Suppressor macrophage treated with lipopolysaccharide for 1 hour (primary cell): ENCODE measurements around the gene SYT3.
A peak's percentile ranks its signal among the peaks of the same experiment; 100 is the strongest.

Experiments
- DNase-seq, 3 donors: peaks; one replicate each; pipeline ENCODE4 v3.0.0-alpha.2; 2020 to 2022

Gene SYT3

GRCh38 chr19:50639121-50640112 lies at the start of gene SYT3:
Gene SYT3 (minus strand): TSS chr19:50639881. CDS start chr19:50637411, 2,470 bp downstream.
- DNase-seq = peak; percentile 8 to 35 (median 30)

- DNase-seq = no peak
Measured at GRCh38 chr19:50688766-50689165, 49.1 kb upstream of the SYT3 start.

GRCh38 chr19:50686310-50687032 lies 46.8 kb upstream of the SYT3 start:
- DNase-seq = no peak

DNA sequence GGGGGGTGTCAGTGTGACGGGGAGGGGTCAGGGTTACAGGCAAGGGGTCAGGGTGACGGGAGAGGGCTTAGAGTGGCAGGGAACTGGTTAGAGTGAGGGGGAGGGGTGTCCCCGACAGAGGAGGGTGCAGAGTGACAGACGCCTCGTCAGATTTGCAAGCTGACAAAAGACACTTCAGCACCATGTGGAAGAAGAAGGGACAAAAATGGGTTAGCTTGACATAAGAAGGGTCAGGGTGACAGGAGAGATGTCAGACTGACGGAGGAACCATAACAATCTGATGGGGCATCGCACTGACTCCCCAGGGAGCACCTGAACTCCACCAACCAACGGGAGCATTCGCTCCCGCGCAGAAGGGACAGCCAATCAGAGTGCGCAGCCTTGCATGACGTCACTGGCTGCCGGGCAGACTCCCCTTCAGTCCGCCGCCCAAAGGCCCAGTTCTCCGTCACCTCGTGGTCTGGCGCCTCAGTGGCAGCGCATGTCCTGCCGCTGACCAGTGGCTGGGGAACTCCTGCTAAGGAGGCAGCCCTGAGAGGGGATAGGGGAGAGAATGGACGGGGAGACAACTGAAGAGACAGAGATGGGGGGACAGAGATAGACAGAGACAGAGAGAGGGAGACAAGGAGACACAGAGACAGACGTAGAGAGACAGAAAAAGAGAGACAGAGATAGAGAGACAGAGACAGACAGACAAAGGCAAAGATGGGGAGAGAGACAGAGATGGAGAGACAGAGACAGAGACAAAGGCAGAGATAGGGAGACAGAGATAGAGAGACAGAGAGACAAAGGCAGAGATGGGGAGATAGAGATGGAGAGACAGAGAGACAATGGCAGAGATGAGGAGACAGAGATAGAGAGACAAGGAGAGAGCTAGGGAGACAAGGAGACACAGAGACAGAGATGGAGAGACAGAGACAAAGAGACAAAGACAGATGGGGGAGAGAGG lies 39.8 kb upstream of the SYT3 start:
- peak; percentile 81 to 87 (median 83) for DNase-seq

DNA sequence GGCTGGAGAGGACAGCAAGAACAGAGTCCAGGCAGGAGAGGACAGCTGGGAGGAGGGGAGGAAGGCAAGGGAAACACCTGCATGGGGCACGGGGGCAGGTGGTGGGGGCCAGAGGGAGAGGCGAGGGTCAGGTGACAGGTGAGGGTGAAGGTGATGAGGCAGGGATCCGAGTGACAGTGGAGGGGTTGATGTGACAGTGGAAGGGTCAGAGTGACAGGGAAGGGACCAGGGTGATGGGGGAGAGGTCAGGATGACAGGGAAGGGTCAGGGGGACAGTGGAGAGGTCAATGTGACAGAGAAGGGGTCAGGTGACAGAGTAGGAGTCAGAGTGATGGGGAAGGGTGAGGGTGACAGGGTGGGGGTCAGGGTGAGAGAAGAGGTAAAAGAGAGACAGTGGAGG lies 38.6 kb upstream of the SYT3 start:
- DNase-seq = no peak

DNA sequence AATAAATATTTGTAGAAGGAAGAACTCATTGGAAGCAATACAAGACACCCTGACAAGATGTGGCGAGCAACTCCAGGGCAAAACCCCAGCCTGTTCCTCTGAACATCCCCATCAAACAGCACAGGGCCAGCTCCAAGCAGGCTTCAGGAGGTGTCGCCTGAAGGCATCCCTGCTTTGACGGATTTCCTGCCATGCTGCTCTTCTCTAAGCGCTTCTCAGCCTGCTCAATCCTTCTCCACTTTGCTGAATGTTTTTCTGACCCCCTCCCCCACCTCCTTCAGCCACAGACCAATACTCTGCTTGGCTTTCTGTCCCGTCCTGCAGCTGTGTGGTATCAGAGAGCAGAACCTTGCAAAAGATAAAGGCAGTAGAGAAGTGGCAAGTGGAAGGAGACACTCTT lies 38.0 kb upstream of the SYT3 start:
- no peak for DNase-seq

DNA sequence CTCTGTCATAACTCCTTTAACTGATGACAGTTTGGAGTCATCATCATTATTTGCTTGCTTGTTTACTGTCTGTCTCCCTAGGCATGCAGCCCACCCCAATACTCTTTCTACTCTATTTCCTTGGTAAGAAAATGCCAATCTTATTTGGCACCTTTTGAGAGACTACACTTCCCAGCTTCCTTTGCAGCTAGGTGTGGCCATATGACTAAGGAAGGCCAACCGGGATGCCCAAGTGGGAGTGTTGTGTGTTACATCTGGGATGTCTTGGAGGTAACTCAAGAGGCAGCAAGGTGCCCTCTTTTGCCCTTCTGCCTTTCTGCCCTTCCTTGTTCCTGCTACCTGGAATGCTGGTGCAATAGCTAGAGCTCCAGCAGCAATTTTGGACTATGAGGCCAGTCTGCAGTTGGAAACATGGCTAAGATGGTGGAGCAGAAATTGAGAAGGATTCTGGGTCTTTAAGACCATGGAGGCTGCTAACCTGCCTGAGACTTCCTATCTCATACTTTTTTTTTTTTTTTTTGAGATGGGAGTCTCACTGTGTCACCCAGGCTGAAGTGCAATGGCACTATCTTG lies 37.0 kb upstream of the SYT3 start:
- no peak for DNase-seq

- DNase-seq = no peak
Measured at GRCh38 chr19:50673118-50673517, 33.4 kb upstream of the SYT3 start.

GRCh38 chr19:50670102-50670380 lies 30.4 kb upstream of the SYT3 start:
- DNase-seq = no peak

- peak; percentile 50 to 74 (median 69) for DNase-seq
Measured at GRCh38 chr19:50669302-50670101, 29.8 kb upstream of the SYT3 start.

DNA sequence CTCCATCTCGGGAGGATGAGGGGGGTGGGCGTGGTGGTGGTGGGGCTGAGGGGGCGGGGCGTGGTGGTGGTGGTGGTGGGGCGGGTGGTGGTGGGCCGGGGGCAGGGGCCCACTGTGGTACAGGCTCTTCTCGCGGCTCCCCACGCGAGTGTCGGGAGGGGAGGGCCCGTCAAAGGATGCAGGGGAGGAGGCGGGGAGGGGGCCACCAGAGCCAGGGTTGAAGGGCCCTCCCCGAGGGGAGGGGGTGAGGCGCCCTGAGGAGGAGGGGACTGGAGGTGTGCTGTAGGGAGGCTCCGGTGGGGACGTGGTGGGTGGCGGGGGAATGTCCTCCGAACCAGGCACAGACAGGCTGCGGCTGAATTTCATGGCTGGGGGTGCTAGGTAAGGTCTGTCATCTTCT lies 29.2 kb upstream of the SYT3 start:
- DNase-seq = no peak

DNA sequence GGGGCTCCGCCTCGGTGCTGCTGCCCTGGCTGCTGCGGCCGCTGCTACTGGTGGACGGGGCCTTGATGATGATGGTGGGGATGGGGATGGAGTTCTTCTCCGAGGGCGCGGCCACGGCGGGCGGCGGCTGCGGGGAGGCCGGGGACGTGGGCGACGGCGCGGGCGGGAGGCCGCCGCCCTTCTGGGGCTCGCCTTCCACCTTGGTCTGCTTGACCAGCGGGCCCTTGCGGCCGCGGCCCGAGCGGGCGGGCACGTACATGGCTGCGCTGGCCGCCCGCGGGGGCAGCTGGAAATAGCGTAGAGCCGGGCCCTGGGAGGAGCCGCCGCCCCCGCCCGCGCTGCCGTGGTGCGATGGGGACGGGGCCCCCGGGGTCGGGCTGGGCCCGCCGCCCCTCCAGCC lies 28.7 kb upstream of the SYT3 start:
- no peak for DNase-seq

DNA sequence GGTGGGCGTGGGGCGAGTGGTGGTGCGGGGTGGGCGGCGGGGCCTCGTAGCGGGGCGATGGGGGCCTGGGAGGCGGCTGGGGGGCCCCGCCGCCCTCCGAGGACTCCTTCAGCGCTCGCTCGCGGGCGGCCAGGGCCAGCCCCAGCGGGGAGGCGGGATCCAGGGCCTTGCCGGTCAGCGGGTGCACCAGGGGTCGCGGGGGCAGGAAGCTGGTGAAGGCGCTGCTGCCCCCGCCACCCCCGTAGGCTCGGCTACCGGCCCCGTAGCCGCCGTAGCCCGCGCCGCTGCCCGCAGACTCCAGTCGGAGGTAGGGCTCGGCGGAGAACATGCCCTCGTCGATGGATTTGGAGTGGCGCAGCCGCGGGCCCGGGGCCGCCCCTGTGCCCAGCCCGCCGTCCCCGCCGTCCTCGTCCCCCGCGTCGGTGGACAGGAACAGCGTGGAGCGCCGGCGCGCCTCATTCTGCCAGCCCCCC lies 28.1 kb upstream of the SYT3 start:
- DNase-seq = no peak

GRCh38 chr19:50667177-50667758 lies 27.6 kb upstream of the SYT3 start:
- no peak for DNase-seq

DNA sequence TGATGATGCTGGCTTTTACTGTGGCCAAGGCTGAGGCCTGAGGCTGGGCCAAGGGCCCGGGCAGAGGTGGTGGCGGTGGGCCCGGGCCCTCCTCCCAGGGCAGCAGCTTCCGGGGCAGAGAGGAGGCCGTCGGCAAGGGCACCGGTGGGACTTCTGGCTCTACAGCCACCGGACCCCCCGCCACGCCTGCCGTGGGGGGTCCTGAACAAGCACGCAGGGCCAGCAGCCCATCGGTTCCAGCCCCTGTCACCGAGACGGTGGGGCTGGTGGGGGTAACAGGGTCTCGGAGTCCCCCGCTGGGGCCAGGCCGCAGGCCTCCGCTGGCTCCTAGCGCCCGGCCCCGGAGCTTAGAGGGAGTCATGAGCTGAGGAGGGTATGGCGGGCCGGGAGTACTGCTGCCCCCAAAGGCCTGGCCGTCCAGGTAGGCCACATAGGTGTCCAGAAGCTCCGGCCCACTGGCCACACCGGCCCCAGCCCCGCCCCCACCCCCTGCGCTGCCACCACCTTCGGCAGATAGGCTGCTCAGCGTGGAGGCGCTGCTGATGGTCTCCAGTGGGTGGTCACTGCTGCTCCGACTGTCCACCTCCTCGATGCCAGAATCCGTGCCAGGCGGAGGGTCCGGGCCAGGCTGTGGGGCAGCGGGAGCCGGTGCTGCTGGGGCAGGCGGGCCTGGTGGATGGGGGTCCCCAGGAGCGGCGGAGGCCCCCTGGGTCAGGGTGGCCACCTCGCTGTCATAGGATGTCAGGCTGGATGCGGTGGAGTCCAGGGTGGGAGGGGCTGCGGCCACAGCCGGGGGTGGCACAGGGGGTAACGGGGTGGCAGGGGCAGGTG lies 26.9 kb upstream of the SYT3 start:
- no peak for DNase-seq

GRCh38 chr19:50664204-50664603 lies 24.5 kb upstream of the SYT3 start:
- DNase-seq = no peak

DNA sequence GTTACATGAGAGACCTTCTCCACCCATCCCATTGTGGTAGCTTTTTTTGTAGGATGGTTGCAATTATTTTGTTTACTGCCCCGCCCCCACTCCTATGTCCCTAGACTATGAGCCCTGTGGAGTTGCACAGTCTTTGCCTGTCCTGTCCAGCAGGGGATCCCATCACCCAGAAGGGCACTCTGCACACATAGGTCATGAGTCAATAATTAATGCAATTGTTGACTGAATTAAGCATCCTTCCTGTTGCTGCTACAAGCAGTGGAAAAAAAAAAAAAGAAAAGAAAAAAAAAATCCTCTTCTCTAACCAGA lies 23.8 kb upstream of the SYT3 start:
- DNase-seq = peak in 1 of 3 donors; percentile 24

DNA sequence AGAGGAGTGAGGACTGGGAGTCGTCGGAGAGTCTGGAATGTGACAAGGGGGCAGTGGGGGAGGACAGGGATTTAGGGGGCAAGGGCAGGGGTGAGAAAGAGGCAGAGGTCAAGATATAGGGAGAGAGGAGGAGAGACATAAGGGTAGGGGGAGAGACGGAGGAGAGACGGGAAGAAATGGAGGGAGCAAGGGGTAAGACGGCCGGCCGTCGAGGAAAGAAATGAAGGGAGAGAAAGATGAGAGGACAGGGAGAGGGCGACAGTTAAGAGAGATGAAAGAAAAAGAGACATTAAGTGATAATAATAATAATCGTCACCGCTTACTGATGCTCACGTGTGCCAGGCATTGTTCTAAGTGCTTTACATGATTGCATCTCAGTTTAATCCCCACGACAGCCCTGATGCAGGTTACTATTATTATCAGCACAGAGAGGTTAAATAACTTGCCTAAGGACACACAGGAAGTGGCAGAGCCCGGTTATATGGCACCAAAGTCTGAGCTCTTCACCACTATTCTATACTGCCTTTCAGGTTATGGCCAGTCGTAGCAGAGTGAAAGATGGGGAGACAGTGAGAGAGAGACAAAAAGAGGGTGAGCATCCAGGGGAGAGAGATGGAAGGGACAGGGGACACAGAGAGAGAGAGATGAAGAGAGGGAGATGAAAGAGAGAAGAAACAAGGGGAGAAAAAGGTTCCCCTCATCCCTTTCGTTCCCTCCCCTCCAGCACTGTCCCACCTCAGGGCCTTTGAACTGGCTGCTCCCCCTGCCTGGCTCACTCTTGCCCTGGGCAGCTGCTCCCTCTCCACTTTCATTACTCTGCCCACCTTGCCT lies 23.2 kb upstream of the SYT3 start:
- DNase-seq = no peak
